Loucy (cell line): Measurements from ENCODE around the gene GDAP2.

ENCODE experiments used
- H2AFZ ChIP-seq: fragments of 200-600 bp; sonication (generic); 2 replicates; pipeline ENCODE4 v1.6.0; 2016; ENCODE audit warnings: antibody characterized with exemption, mild to moderate bottlenecking, low read length, moderate library complexity
- H3F3A ChIP-seq: fragments of 200-600 bp; 2 replicates; pipeline ENCODE4 v1.6.0; 2016; ENCODE audit warnings: antibody characterized with exemption, low read depth, mild to moderate bottlenecking
- H3K27me3 ChIP-seq: fragments of 200-600 bp; sonication (generic); 2 replicates; pipeline ENCODE4 v1.6.1; 2014; ENCODE audit warnings: low read length, mild to moderate bottlenecking; ENCODE audit not compliant: insufficient read depth, poor library complexity, severe bottlenecking
- H3K36me3 ChIP-seq: fragments of 200-600 bp; sonication (generic); 2 replicates; pipeline ENCODE4 v1.6.1; 2016; ENCODE audit warnings: low read length; ENCODE audit not compliant: insufficient read depth
- H3K4me1 ChIP-seq: fragments of 200-600 bp; sonication (generic); 2 replicates; pipeline ENCODE4 v1.5.1; 2014; ENCODE audit warnings: low read length, mild to moderate bottlenecking; ENCODE audit not compliant: insufficient read depth, poor library complexity, severe bottlenecking
- H3K4me2 ChIP-seq: fragments of 200-600 bp; sonication (generic); 2 replicates; pipeline ENCODE4 v1.6.0; 2014; ENCODE audit warnings: antibody characterized with exemption, low read length, low read depth, mild to moderate bottlenecking; ENCODE audit not compliant: poor library complexity, severe bottlenecking
- H3K4me3 ChIP-seq: fragments of 200-600 bp; sonication (generic); 2 replicates; pipeline ENCODE4 v1.5.1; 2014; ENCODE audit warnings: low read length, mild to moderate bottlenecking, mixed read lengths; ENCODE audit not compliant: poor library complexity, severe bottlenecking
- H3K79me2 ChIP-seq: fragments of 200-600 bp; sonication (generic); 2 replicates; pipeline ENCODE4 v1.6.1; 2014; ENCODE audit warnings: low read length; ENCODE audit not compliant: insufficient read depth
- H3K9ac ChIP-seq: fragments of 200-600 bp; sonication (generic); 2 replicates; pipeline ENCODE4 v1.6.0; 2014; ENCODE audit warnings: mild to moderate bottlenecking, low read depth, low read length, moderate library complexity; ENCODE audit not compliant: poor library complexity, severe bottlenecking
- H3K9me2 ChIP-seq: fragments of 200-600 bp; sonication (generic); replicated peaks from 2 replicates; pipeline ENCODE4 v1.6.1; 2016; ENCODE audit warnings: low read depth, low read length, mixed read lengths
- H3K9me3 ChIP-seq: fragments of 200-600 bp; sonication (generic); 2 replicates; pipeline ENCODE4 v1.6.1; 2014; ENCODE audit warnings: mild to moderate bottlenecking, antibody characterized with exemption, low read length, low read depth; ENCODE audit not compliant: insufficient read depth
- H4K20me1 ChIP-seq: fragments of 200-600 bp; sonication (generic); 2 replicates; pipeline ENCODE4 v1.6.0; 2014; ENCODE audit warnings: antibody characterized with exemption, low read length, mild to moderate bottlenecking; ENCODE audit not compliant: insufficient read depth, poor library complexity, severe bottlenecking
- CTCF ChIP-seq: fragments of 200-600 bp; sonication (generic); conservative IDR thresholded peaks from 2 replicates; pipeline ENCODE4 v1.5.1; 2014; ENCODE audit warnings: mild to moderate bottlenecking, antibody characterized with exemption, low read length
- EZH2phosphoT487 ChIP-seq: fragments of 200-600 bp; IDR thresholded peaks from 2 replicates; pipeline ENCODE4 v1.6.1; 2018; ENCODE audit warnings: antibody characterized with exemption, mild to moderate bottlenecking, moderate library complexity, borderline replicate concordance

GDAP2 gene

DNA sequence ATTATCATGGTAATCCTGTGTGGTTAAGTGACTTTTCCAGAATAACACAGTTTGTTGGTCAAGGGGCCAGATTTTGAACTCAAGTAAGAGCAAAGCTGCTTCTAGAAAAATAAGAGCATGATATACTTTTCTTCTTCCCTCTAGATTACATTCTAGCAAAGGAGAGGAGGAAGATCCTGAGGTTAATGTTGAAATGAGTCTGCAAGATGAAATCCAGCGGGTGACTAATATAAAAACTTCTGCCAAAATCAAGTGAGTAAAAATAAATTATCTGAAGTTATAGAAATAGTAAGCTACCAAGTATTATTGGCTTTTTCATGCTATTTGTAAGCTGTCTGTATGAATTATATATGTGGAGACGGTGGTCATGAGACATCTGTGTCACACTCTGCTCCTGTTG is 12.9 kb upstream of the GDAP2 start:
- no peaks in the 10 kb centered on the region for H3F3A ChIP-seq
- no peaks in the 10 kb centered on the region for H3K4me1 ChIP-seq
- no peaks in the 10 kb centered on the region for H3K27me3 ChIP-seq
- no peaks in the 10 kb centered on the region for H4K20me1 ChIP-seq
- TF ChIP-seq EZH2phosphoT487, result no peak
- H2AFZ ChIP-seq, result no peak overlapping the region
- H3K9me3 ChIP-seq, result no peaks in the 10 kb centered on the region
- no peak overlapping the region for H3K4me2 ChIP-seq
- H3K9me2 ChIP-seq, result no peaks in the 10 kb centered on the region
- no peak overlapping the region for H3K4me3 ChIP-seq
- no peaks in the 10 kb centered on the region for H3K79me2 ChIP-seq
- no peak overlapping the region for H3K9ac ChIP-seq
- peaks cover 90% of the 10 kb centered on the region; the same call in 1 of the 2 replicates for H3K36me3 ChIP-seq

- Histone ChIP-seq H3K79me2 (peaks cover 42% of the 10 kb centered on the region), H3K27me3 (no peaks in the 10 kb centered on the region), H3K4me3 (no peak overlapping the region), H3K9me3 (no peaks in the 10 kb centered on the region), H3K4me2 (peak overlapping the region; percentile 25), H3K36me3 (peaks cover 22% of the 10 kb centered on the region; the same call in 1 of the 2 replicates), H3K9me2 (no peaks in the 10 kb centered on the region), H3K4me1 (peaks cover 31% of the 10 kb centered on the region), H4K20me1 (peaks cover 14% of the 10 kb centered on the region), H3K9ac (no peak overlapping the region), H3F3A (no peaks in the 10 kb centered on the region), H2AFZ (no peak overlapping the region)
- TF ChIP-seq EZH2phosphoT487 (no peak), CTCF (no peak)
Measured at GRCh38 chr1:117933769-117934168, 4.3 kb upstream of the GDAP2 start.

GRCh38 chr1:117932576-117932975 is 3.2 kb upstream of the GDAP2 start:
- peak overlapping the region; percentile 89 for H3K4me3 ChIP-seq
- no peak overlapping the region for H2AFZ ChIP-seq
- peaks cover 54% of the 10 kb centered on the region for H3K79me2 ChIP-seq
- peaks cover 12% of the 10 kb centered on the region; the same call in 1 of the 2 replicates for H3K36me3 ChIP-seq
- H3K9ac ChIP-seq, result no peak overlapping the region
- H3K9me3 ChIP-seq, result no peaks in the 10 kb centered on the region
- H4K20me1 ChIP-seq, result peaks cover 26% of the 10 kb centered on the region
- H3K4me2 ChIP-seq, result peak overlapping the region; percentile 76
- no peaks in the 10 kb centered on the region for H3F3A ChIP-seq
- no peak for TF ChIP-seq EZH2phosphoT487
- TF ChIP-seq CTCF, result no peak
- H3K9me2 ChIP-seq, result no peaks in the 10 kb centered on the region
- peaks cover 41% of the 10 kb centered on the region for H3K4me1 ChIP-seq
- H3K27me3 ChIP-seq, result no peaks in the 10 kb centered on the region

- H3K4me2 ChIP-seq, result peak overlapping the region; percentile 76
- no peaks in the 10 kb centered on the region for H3K27me3 ChIP-seq
- no peaks in the 10 kb centered on the region for H3K9me2 ChIP-seq
- H3K9ac ChIP-seq, result peak overlapping the region; percentile 76
- no peak overlapping the region for H2AFZ ChIP-seq
- peak overlapping the region; percentile 89 for H3K4me3 ChIP-seq
- H4K20me1 ChIP-seq, result peaks cover 23% of the 10 kb centered on the region
- TF ChIP-seq EZH2phosphoT487, result no peak
- H3K36me3 ChIP-seq, result no peaks in the 10 kb centered on the region; the same call in 1 of the 2 replicates
- no peaks in the 10 kb centered on the region for H3F3A ChIP-seq
- H3K4me1 ChIP-seq, result peaks cover 62% of the 10 kb centered on the region
- H3K79me2 ChIP-seq, result peaks cover 72% of the 10 kb centered on the region
- no peaks in the 10 kb centered on the region for H3K9me3 ChIP-seq
Measured at GRCh38 chr1:117930484-117930883, 1.1 kb upstream of the GDAP2 start.
